ENCODE data around the gene ANKEF1. TPM values are rescaled to one million over a fixed set of nuclear protein-coding genes. Genes with fewer than 3 reads are reported as not detected.

Gene ANKEF1
- total RNA-seq, 1 donor from 2014 or later = 8.3 TPM

- no peaks in the 10 kb centered on the region for H3K79me2 ChIP-seq (ENCODE audit: low read depth)
- H3K27ac ChIP-seq = no peak overlapping the region
- no peak overlapping the region for H3K27ac Mint-ChIP-seq
- no peaks in the 10 kb centered on the region for H4K20me1 ChIP-seq (ENCODE audit: low read depth)
- peaks cover 7% of the 10 kb centered on the region for H3K4me1 Mint-ChIP-seq
- no peaks in the 10 kb centered on the region for H3F3A ChIP-seq (ENCODE audit: low read depth)
- no peaks in the 10 kb centered on the region for H3K36me3 Mint-ChIP-seq
- no peak overlapping the region for H3K9ac ChIP-seq
- no peaks in the 10 kb centered on the region for H3K9me3 ChIP-seq (ENCODE audit: low read depth)
- H3K27me3 ChIP-seq = no peaks in the 10 kb centered on the region
- H3K4me2 ChIP-seq = no peak overlapping the region
- no peak for DNase-seq (ENCODE audit: low spot score)
- H3K9me3 Mint-ChIP-seq = no peaks in the 10 kb centered on the region
- no peaks in the 10 kb centered on the region for H3K27me3 Mint-ChIP-seq (ENCODE audit: insufficient read depth, low read depth)
- H2AFZ ChIP-seq (replicated peaks) = no peak overlapping the region
- no peak for TF ChIP-seq CTCF (IDR thresholded peaks at IDR 0.05)
- TF ChIP-seq EZH2phosphoT487 (IDR thresholded peaks at IDR 0.05) = no peak
- TF ChIP-seq EZH2 (IDR thresholded peaks at IDR 0.05) = no peak
- H3K4me3 ChIP-seq = no peak overlapping the region
- no peak overlapping the region for H3K4me3 Mint-ChIP-seq
- no peaks in the 10 kb centered on the region for H3K36me3 ChIP-seq
- H3K4me1 ChIP-seq = no peaks in the 10 kb centered on the region
Observed at GRCh38 chr20:10006447-10007090, 28.2 kb upstream of the ANKEF1 start.

GRCh38 chr20:10007158-10007557, 27.6 kb upstream of the ANKEF1 start:
- no peak overlapping the region for H3K27ac ChIP-seq
- peaks cover 7% of the 10 kb centered on the region for H3K4me1 Mint-ChIP-seq
- TF ChIP-seq EZH2phosphoT487 (IDR thresholded peaks at IDR 0.05) (no peak), EZH2 (IDR thresholded peaks at IDR 0.05) (no peak), CTCF (IDR thresholded peaks at IDR 0.05) (no peak)

GRCh38 chr20:10007747-10008146, 27.0 kb upstream of the ANKEF1 start:
- Histone ChIP-seq H3K4me3 (no peak overlapping the region), H3K27me3 (no peaks in the 10 kb centered on the region), H3K79me2 (ENCODE audit: low read depth) (no peaks in the 10 kb centered on the region), H3K36me3 (no peaks in the 10 kb centered on the region), H3K4me2 (no peak overlapping the region), H3K9ac (no peak overlapping the region), H3F3A (ENCODE audit: low read depth) (no peaks in the 10 kb centered on the region), H3K9me3 (ENCODE audit: low read depth) (no peaks in the 10 kb centered on the region), H3K4me1 (no peaks in the 10 kb centered on the region), H3K27ac (no peak overlapping the region), H2AFZ (replicated peaks) (peak overlapping the region; percentile 3), H4K20me1 (ENCODE audit: low read depth) (no peaks in the 10 kb centered on the region)
- H3K27ac Mint-ChIP-seq = no peak overlapping the region
- no peak for DNase-seq (ENCODE audit: low spot score)
- no peaks in the 10 kb centered on the region for H3K9me3 Mint-ChIP-seq
- peaks cover 7% of the 10 kb centered on the region for H3K4me1 Mint-ChIP-seq
- H3K27me3 Mint-ChIP-seq (ENCODE audit: insufficient read depth, low read depth) = no peaks in the 10 kb centered on the region
- H3K36me3 Mint-ChIP-seq = no peaks in the 10 kb centered on the region
- no peak overlapping the region for H3K4me3 Mint-ChIP-seq
- TF ChIP-seq CTCF (IDR thresholded peaks at IDR 0.05) (no peak), EZH2 (IDR thresholded peaks at IDR 0.05) (no peak), EZH2phosphoT487 (IDR thresholded peaks at IDR 0.05) (no peak)

More at GRCh38 chr20:10007158-10007557, 27.6 kb upstream of the ANKEF1 start:
- H2AFZ ChIP-seq (replicated peaks) = no peak overlapping the region
- Mint-ChIP-seq H3K27ac (no peak overlapping the region), H3K27me3 (ENCODE audit: insufficient read depth, low read depth) (no peaks in the 10 kb centered on the region), H3K9me3 (no peaks in the 10 kb centered on the region), H3K36me3 (no peaks in the 10 kb centered on the region), H3K4me3 (no peak overlapping the region)
- H4K20me1 ChIP-seq (ENCODE audit: low read depth) = no peaks in the 10 kb centered on the region
- H3K4me2 ChIP-seq = no peak overlapping the region
- no peaks in the 10 kb centered on the region for H3K79me2 ChIP-seq (ENCODE audit: low read depth)
- DNase-seq (ENCODE audit: low spot score) = no peak
- H3K36me3 ChIP-seq = no peaks in the 10 kb centered on the region
- no peaks in the 10 kb centered on the region for H3K9me3 ChIP-seq (ENCODE audit: low read depth)
- no peak overlapping the region for H3K9ac ChIP-seq
- H3K4me3 ChIP-seq = no peak overlapping the region
- no peaks in the 10 kb centered on the region for H3K27me3 ChIP-seq
- no peaks in the 10 kb centered on the region for H3F3A ChIP-seq (ENCODE audit: low read depth)
- no peaks in the 10 kb centered on the region for H3K4me1 ChIP-seq

Data from neural progenitor cell (in vitro differentiated cells).